Mesenchymal stem cell (in vitro differentiated cells and primary cell): ENCODE measurements around the gene TSC22D3.
A peak's percentile ranks its signal among the peaks of the same experiment; 100 is the strongest.

Experiments
- DNase-seq: peaks from one replicate; pipeline ENCODE4 v3.0.0-alpha.2; 2013
- H2AFZ ChIP-seq: one replicate; pipeline ENCODE4 v1.6.1; 2013; ENCODE audit warnings: low read depth, mild to moderate bottlenecking, control low read depth, inconsistent platforms, low read length, moderate library complexity
- H2AK5ac ChIP-seq: 2 replicates; pipeline ENCODE4 v1.6.1; 2013; ENCODE audit warnings: low read length, moderate library complexity, mild to moderate bottlenecking, inconsistent platforms; ENCODE audit not compliant: severe bottlenecking
- H2BK120ac ChIP-seq: one replicate; pipeline ENCODE4 v1.6.1; 2013; ENCODE audit warnings: low read depth, mild to moderate bottlenecking, inconsistent platforms, low read length, moderate library complexity
- H2BK12ac ChIP-seq, 2 experiments: one replicate each; pipeline ENCODE4 v1.6.1; 2013; ENCODE audit warnings: inconsistent platforms in 2 of 2, low read length in 2 of 2, mild to moderate bottlenecking in 2 of 2, moderate library complexity in 2 of 2, control low read depth in 1 of 2
- H2BK15ac ChIP-seq: one replicate; pipeline ENCODE4 v1.6.1; 2013; ENCODE audit warnings: mild to moderate bottlenecking, low read depth, inconsistent platforms; ENCODE audit not compliant: poor library complexity, severe bottlenecking
- H2BK5ac ChIP-seq: 2 replicates; pipeline ENCODE4 v1.6.1; 2013; ENCODE audit warnings: low read depth, mild to moderate bottlenecking, low read length, control low read depth, inconsistent platforms; ENCODE audit not compliant: poor library complexity, severe bottlenecking
- H3K14ac ChIP-seq, 2 experiments: one replicate each; pipeline ENCODE4 v1.6.1; 2013; ENCODE audit warnings: inconsistent platforms in 2 of 2, low read length in 2 of 2, control low read depth in 1 of 2, mild to moderate bottlenecking in 1 of 2, moderate library complexity in 1 of 2
- H3K18ac ChIP-seq, 2 experiments: one replicate each; pipeline ENCODE4 v1.6.1; 2013; ENCODE audit warnings: inconsistent platforms in 2 of 2, low read length in 2 of 2, control low read depth in 1 of 2, low read depth in 1 of 2, mild to moderate bottlenecking in 1 of 2
- H3K23ac ChIP-seq, 2 experiments: one replicate each; pipeline ENCODE4 v1.6.1; 2013; ENCODE audit warnings: inconsistent platforms in 2 of 2, low read length in 2 of 2, mild to moderate bottlenecking in 2 of 2, moderate library complexity in 2 of 2, control low read depth in 1 of 2
- H3K27ac ChIP-seq: 2 replicates; pipeline ENCODE4 v1.5.1; 2013; ENCODE audit warnings: mild to moderate bottlenecking, moderate library complexity, low read length, control low read depth, inconsistent platforms; ENCODE audit not compliant: poor library complexity, severe bottlenecking
- H3K27me3 ChIP-seq, 2 experiments: 2 replicates each; pipeline versions ENCODE4 v1.6.1 to v1.7.0; 2013; ENCODE audit warnings: low read length in 2 of 2, mild to moderate bottlenecking in 2 of 2, moderate library complexity in 2 of 2, control low read depth in 1 of 2, inconsistent platforms in 1 of 2; ENCODE audit not compliant: control insufficient read depth in 1 of 2, insufficient read depth in 1 of 2
- H3K36me3 ChIP-seq, 2 experiments: 2 replicates each; pipeline versions ENCODE4 v1.6.1 to v1.7.0; 2013; ENCODE audit warnings: low read length in 2 of 2, control low read depth in 1 of 2, inconsistent platforms in 1 of 2, low read depth in 1 of 2, mild to moderate bottlenecking in 1 of 2; ENCODE audit not compliant: insufficient read depth in 2 of 2, control insufficient read depth in 1 of 2
- H3K4ac ChIP-seq, 2 experiments: one replicate each; pipeline ENCODE4 v1.6.1; 2013; ENCODE audit warnings: inconsistent platforms in 2 of 2, low read length in 2 of 2, mild to moderate bottlenecking in 2 of 2, moderate library complexity in 2 of 2, control low read depth in 1 of 2, low read depth in 1 of 2
- H3K4me1 ChIP-seq: 2 replicates; pipeline ENCODE4 v1.6.1; 2013; ENCODE audit warnings: low read depth, low read length, control low read depth; ENCODE audit not compliant: control insufficient read depth, insufficient read depth
- H3K4me2 ChIP-seq: 2 replicates; pipeline ENCODE4 v1.6.1; 2013; ENCODE audit warnings: low read length, mild to moderate bottlenecking, inconsistent platforms; ENCODE audit not compliant: poor library complexity, severe bottlenecking
- H3K4me3 ChIP-seq, 2 experiments: 2 replicates each; pipeline versions ENCODE4 v1.5.1 to v1.7.0; 2013; ENCODE audit warnings: low read length in 2 of 2, mild to moderate bottlenecking in 2 of 2, control low read depth in 1 of 2, low read depth in 1 of 2; ENCODE audit not compliant: insufficient read depth in 1 of 2
- H3K79me1 ChIP-seq: replicated peaks from 2 replicates; pipeline ENCODE4 v1.6.1; 2013; ENCODE audit warnings: mild to moderate bottlenecking, control low read depth, low read length, inconsistent platforms; ENCODE audit not compliant: poor library complexity, severe bottlenecking
- H3K9ac ChIP-seq: 2 replicates; pipeline ENCODE4 v1.7.0; 2013; ENCODE audit warnings: mild to moderate bottlenecking, low read length, moderate library complexity
- H3K9me3 ChIP-seq: 2 replicates; pipeline ENCODE4 v1.7.0; 2013; ENCODE audit warnings: mild to moderate bottlenecking, low read length; ENCODE audit not compliant: control insufficient read depth
- H4K8ac ChIP-seq: one replicate; pipeline ENCODE4 v1.6.1; 2013; ENCODE audit warnings: inconsistent platforms, mild to moderate bottlenecking, low read length, moderate library complexity
- H4K91ac ChIP-seq: one replicate; pipeline ENCODE4 v1.6.1; 2013; ENCODE audit warnings: mild to moderate bottlenecking, low read length, inconsistent platforms
- WGBS: methylation state at CpG from one replicate; pipeline ENCODE4 v1.1.7; 2013; ENCODE audit warnings: mixed read lengths; 5-methylcytosine and 5-hydroxymethylcytosine counted together

Gene TSC22D3

DNA sequence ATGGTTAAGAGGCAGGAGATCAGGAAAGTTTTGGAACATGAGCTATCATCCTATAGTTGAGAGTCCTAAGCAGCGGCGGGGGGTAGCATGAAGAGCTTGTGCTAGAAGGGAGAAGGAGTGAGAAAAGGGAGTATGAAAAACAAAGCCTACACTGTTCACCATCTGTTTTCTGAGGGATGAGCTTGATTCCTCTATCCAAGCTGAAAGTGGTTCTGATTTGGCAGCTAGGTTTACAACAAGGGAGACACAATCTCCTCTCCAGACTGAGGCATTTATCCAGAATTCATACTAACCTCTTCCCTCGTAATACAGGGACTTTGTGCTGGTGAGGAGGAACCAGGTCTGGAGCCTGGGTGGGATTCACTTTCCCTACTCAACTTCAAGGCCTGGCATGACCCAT is 23.5 kb downstream of the TSC22D3 start:
- H3K4ac ChIP-seq: no peak overlapping the region
- H3K79me1 ChIP-seq: no peaks in the 10 kb centered on the region
- H3K9me3 ChIP-seq: no peaks in the 10 kb centered on the region
- H3K14ac ChIP-seq: no peak overlapping the region
- H3K18ac ChIP-seq: no peak overlapping the region
- no peak overlapping the region for H2BK120ac ChIP-seq
- H2BK15ac ChIP-seq: no peak overlapping the region
- H3K9ac ChIP-seq: no peak overlapping the region
- no peak overlapping the region for H4K8ac ChIP-seq
- 85% methylated on average over 2 of the region's 3 CpGs for WGBS
- H3K4me2 ChIP-seq: no peak overlapping the region
- no peaks in the 10 kb centered on the region for H3K36me3 ChIP-seq
- peaks cover 3 to 89% of the 10 kb centered on the region in 2 experiments for H3K27me3 ChIP-seq
- DNase-seq: no peak
- no peak overlapping the region for H2BK5ac ChIP-seq
- no peak overlapping the region for H3K4me3 ChIP-seq
- peaks cover 3% of the 10 kb centered on the region for H3K4me1 ChIP-seq
- H4K91ac ChIP-seq: no peak overlapping the region
- no peak overlapping the region for H2AFZ ChIP-seq
- no peak overlapping the region for H3K27ac ChIP-seq
- H3K23ac ChIP-seq: no peak overlapping the region
- H2AK5ac ChIP-seq: no peak overlapping the region
- H2BK12ac ChIP-seq: no peak overlapping the region

DNA sequence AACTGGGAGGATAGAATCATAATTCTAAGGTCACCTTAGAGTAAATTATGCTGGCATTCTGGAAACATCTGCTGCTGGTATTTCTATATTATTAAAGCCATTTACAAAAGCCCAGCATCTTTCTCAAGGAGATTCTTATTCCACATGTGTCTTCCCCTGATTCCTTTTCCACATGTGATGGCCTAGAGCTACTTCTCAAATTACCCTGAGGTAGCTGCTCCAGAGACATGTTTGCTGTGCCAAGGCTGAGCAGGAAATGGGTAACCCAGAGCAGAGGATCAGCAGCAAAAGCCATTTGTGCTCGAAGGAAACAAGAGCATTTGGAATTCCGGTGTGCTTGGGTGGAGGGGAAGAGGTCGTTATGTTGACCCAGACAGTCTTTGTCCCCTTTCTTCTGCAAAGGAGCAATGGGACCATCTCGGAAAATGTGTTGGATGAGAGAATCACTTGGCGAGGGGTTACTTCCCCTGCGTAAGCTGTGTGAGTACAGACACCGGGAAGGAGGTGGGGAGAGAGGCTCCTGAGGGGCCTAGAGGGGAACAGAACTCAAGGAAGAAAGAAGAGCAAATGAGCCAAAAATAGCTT is 24.6 kb downstream of the TSC22D3 start:
- no peak overlapping the region for H4K8ac ChIP-seq
- H3K23ac ChIP-seq: no peak overlapping the region
- H3K27ac ChIP-seq: no peak overlapping the region
- peaks cover 3% of the 10 kb centered on the region for H3K4me1 ChIP-seq
- no peak overlapping the region for H2BK15ac ChIP-seq
- no peak overlapping the region for H3K18ac ChIP-seq
- H3K27me3 ChIP-seq: peaks cover 0 to 89% of the 10 kb centered on the region in 2 experiments
- 70% methylated on average over 7 of the region's 7 CpGs for WGBS
- H2BK120ac ChIP-seq: no peak overlapping the region
- H3K14ac ChIP-seq: no peak overlapping the region
- no peak overlapping the region for H2BK5ac ChIP-seq
- no peak overlapping the region for H3K4me3 ChIP-seq
- no peaks in the 10 kb centered on the region for H3K9me3 ChIP-seq
- H2AK5ac ChIP-seq: no peak overlapping the region
- H3K4me2 ChIP-seq: no peak overlapping the region
- no peak overlapping the region for H3K9ac ChIP-seq
- no peak overlapping the region for H3K4ac ChIP-seq
- no peak overlapping the region for H2BK12ac ChIP-seq
- no peaks in the 10 kb centered on the region for H3K79me1 ChIP-seq
- no peaks in the 10 kb centered on the region for H3K36me3 ChIP-seq
- DNase-seq: no peak
- no peak overlapping the region for H2AFZ ChIP-seq
- H4K91ac ChIP-seq: no peak overlapping the region

DNA sequence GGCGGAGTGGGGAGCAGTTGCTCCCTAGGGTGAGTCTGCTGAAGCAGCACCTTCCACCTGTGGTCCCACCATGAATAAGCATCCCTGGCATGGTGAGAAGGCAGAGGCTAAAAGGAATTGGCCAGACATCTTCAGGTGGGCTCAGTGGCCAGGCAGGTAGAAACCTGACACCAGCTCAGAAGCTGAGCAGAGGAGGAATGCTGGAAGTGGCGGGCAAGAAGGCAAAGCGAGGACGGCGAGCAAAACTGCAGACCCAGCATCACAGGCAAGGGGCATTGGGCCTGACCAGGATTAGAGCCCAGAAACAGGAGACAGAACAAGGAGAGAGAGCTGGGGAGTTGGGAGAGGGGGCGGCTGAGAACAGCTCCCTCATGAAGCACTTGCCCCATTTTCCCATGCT is 25.3 kb downstream of the TSC22D3 start:
- Histone ChIP-seq H3K4me3 (no peak overlapping the region), H3K23ac (no peak overlapping the region), H2AK5ac (no peak overlapping the region), H3K27ac (no peak overlapping the region), H3K4ac (no peak overlapping the region), H4K91ac (no peak overlapping the region), H3K36me3 (no peaks in the 10 kb centered on the region), H3K79me1 (no peaks in the 10 kb centered on the region), H2AFZ (no peak overlapping the region), H2BK120ac (no peak overlapping the region), H4K8ac (no peak overlapping the region), H2BK12ac (no peak overlapping the region), H2BK15ac (no peak overlapping the region), H2BK5ac (no peak overlapping the region), H3K9ac (no peak overlapping the region), H3K4me2 (no peak overlapping the region), H3K18ac (no peak overlapping the region), H3K9me3 (no peaks in the 10 kb centered on the region), H3K14ac (no peak overlapping the region), H3K27me3 (peaks cover 0 to 88% of the 10 kb centered on the region in 2 experiments), H3K4me1 (peaks cover 3% of the 10 kb centered on the region)
- DNase-seq: no peak
- WGBS: 91% methylated on average over 1 of the region's 6 CpGs

DNA sequence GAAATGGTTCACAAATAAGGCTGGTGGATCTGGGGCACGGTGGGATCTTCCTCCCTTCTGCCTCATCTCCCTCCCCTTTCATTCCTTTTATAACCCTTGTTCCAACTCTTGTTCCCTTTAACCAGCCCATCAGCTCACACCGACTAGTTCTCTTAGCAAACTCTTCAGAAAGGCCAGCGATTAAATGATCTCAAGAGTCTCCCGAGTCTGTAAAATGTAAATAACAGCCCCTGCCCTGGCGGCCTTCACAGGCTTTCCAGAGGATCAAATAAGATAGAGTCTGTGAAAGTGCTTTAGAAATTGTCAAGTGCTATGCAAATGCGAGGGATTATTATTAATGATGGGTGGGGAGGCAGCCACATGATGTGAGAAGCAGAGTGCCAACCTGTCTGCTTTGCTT is 27.1 kb downstream of the TSC22D3 start:
- Histone ChIP-seq H3K79me1 (no peaks in the 10 kb centered on the region), H3K4me2 (no peak overlapping the region), H3K4ac (no peak overlapping the region), H3K23ac (no peak overlapping the region), H3K18ac (peak overlapping the region in 1 of 2 experiments; percentile 34), H2BK5ac (no peak overlapping the region), H4K8ac (no peak overlapping the region), H2BK120ac (no peak overlapping the region), H3K14ac (no peak overlapping the region), H3K27me3 (peaks cover 0 to 89% of the 10 kb centered on the region in 2 experiments), H3K4me3 (no peak overlapping the region), H2AFZ (no peak overlapping the region), H2AK5ac (no peak overlapping the region), H3K4me1 (peaks cover 3% of the 10 kb centered on the region), H3K36me3 (no peaks in the 10 kb centered on the region), H3K27ac (no peak overlapping the region), H2BK12ac (peak overlapping the region in 1 of 2 experiments; percentile 52), H3K9ac (no peak overlapping the region), H2BK15ac (no peak overlapping the region), H4K91ac (no peak overlapping the region), H3K9me3 (no peaks in the 10 kb centered on the region)
- 93% methylated on average over 6 of the region's 6 CpGs for WGBS
- no peak for DNase-seq
